Spleen (tissue), 7 donors: ENCODE data around the gene TSC22D2.

Experiments used
- CTCF ChIP-seq, 11 experiments: fragments of 200-600 bp in 7 of 11; fragments of 450-650 bp in 4 of 11; sonication (generic) in 4 of 11; IDR thresholded peaks in 8 of 11; conservative IDR thresholded peaks in 3 of 11; 1 replicate in 7 of 11; 2 replicates in 4 of 11; pipeline versions ENCODE4 v1.4.0 to v1.8.0; 2016 to 2021; ENCODE audit warnings: antibody characterized with exemption in 11 of 11, inconsistent platforms in 4 of 11, mild to moderate bottlenecking in 1 of 11
- POLR2A ChIP-seq, 3 donors: fragments of 450-650 bp; IDR thresholded peaks; one replicate each; pipeline ENCODE4 v1.5.1; 2017; ENCODE audit warnings: antibody characterized with exemption in 3 of 3, mild to moderate bottlenecking in 1 of 3
- POLR2AphosphoS5 ChIP-seq, 3 donors: sonication (generic); formaldehyde crosslinking; IDR thresholded peaks; one replicate each; pipeline ENCODE4 v1.5.1; 2017; ENCODE audit warnings: antibody characterized with exemption in 3 of 3
- donor health status: DM: no; HTN: no; CAD: no; lungs with moderate emphysema.
- donor health status: DM: no; HTN: no; CAD: no.
- donor health status: DM: no; HTN: no; CAD: no.

GRCh38 chr3:150461399-150461798 lies 53.3 kb downstream of the TSC22D2 start:
- TF ChIP-seq CTCF (IDR thresholded peaks at IDR 0.05 in 8 of 11, conservative IDR thresholded peaks at IDR 0.05 in 3 of 11), result no peak
- TF ChIP-seq POLR2A (IDR thresholded peaks at IDR 0.05), result no peak
- no peak for TF ChIP-seq POLR2AphosphoS5 (IDR thresholded peaks at IDR 0.05)
